ENCODE results near the gene CDCP2. TPM values are rescaled to one million over a fixed set of nuclear protein-coding genes. Genes with fewer than 3 reads are reported as not detected.

Gene CDCP2
- total and polyA plus RNA-seq, 2 of the 8 experiments (the other 6 are each of a cell fraction or from before 2014, with no cell fraction given): not detected

DNA sequence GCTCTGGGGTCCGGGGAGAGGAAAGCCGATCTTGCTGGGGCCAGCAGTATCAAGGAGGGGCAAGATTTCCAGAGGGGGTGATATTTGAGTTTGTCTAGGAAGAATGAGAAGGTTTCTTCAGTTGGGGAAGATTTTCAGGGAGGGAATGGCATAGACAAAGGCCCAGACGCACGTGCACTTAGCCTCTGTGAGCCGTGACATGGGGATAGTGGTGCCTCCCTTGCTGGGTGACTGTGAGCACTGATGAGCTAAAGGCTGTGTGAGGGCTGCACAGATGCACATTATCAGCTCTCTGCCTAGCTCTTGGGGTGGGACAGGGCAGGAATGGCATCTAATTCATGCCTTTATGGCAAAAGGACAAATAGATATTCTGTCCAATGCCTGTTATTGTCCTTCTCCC is 1.8 kb downstream of the CDCP2 start (continued):
- no peak for TF ChIP-seq NRF1 (IDR thresholded peaks at IDR 0.05; ENCODE audit: low read depth, low read length)
- no peak for TF ChIP-seq EGR1 (IDR thresholded peaks at IDR 0.05; ENCODE audit: borderline replicate concordance, low read depth, low read length)
- no peak for TF ChIP-seq KDM5A (IDR thresholded peaks at IDR 0.05; ENCODE audit: low read length)
- TF ChIP-seq EZH2 (IDR thresholded peaks at IDR 0.05; ENCODE audit: low read depth, low read length, severe bottlenecking): no peak

Measured in H1 (cell line).